Colonic mucosa (tissue), 4 donors: ENCODE measurements around the gene FBXO42. TPM values are rescaled to one million over a fixed set of nuclear protein-coding genes. Genes with fewer than 3 reads are reported as not detected.

Experiments
- DNase-seq: peaks from one replicate; pipeline ENCODE4 v3.0.0-alpha.2; 2020
- H3K27ac ChIP-seq: fragments of 200-600 bp; one replicate; pipeline ENCODE4 v1.8.0; 2021
- H3K27me3 ChIP-seq: fragments of 200-600 bp; one replicate; pipeline ENCODE4 v1.8.0; 2021
- H3K36me3 ChIP-seq: fragments of 200-600 bp; one replicate; pipeline ENCODE4 v1.8.0; 2021
- H3K4me1 ChIP-seq: fragments of 200-600 bp; one replicate; pipeline ENCODE4 v1.8.0; 2021; ENCODE audit warnings: mild to moderate bottlenecking
- H3K4me3 ChIP-seq: fragments of 200-600 bp; one replicate; pipeline ENCODE4 v1.8.0; 2021
- H3K9ac ChIP-seq, 2 donors: one replicate each; pipeline ENCODE4 v1.7.0; 2013; ENCODE audit warnings: control low read depth in 2 of 2, low read depth in 2 of 2, low read length in 2 of 2
- H3K9me3 ChIP-seq: fragments of 200-600 bp; one replicate; pipeline ENCODE4 v1.8.0; 2021
- intact Hi-C: fragments of 100-400 bp; cut with DNase I; formaldehyde crosslinking; loops from one replicate; pipeline ENCODE4 v1.14.1; 2022
- total RNA-seq, 2 donors: library from RNA; stranded (reverse); fragmentation: NEBNext Ultra II Directional in 1 of 2; extraction: Animal tissue kit (Norgen Biotek cat#: 25700) in 1 of 2; gene quantifications; one replicate each; pipeline ENCODE4 v1.2.1, GENCODE V29; 2021
- TF ChIP-seq, protein P1 (sequence below): fragments of 200-600 bp; IDR thresholded peaks from one replicate; pipeline ENCODE4 v1.8.0; 2022; ENCODE audit warnings: antibody characterized with exemption, mild to moderate bottlenecking
- donor health status: healthy.
- donor health status: DM: no; HTN: no; CAD: no.
- donor health status: DM: no; HTN: no; CAD: no.

FBXO42 gene
- total RNA-seq, 2 donors from 2014 or later, result 15.0 to 17.8 TPM

GRCh38 chr1:16237343-16237830 is 114.9 kb downstream of the FBXO42 start:
- peak overlapping the region; percentile 49 for H3K4me3 ChIP-seq
- no peaks in the 10 kb centered on the region for H3K9me3 ChIP-seq
- H3K9ac ChIP-seq, result peak overlapping the region; percentile 30 to 96
- H3K36me3 ChIP-seq, result no peaks in the 10 kb centered on the region
- H3K27ac ChIP-seq, result peak overlapping the region; percentile 68
- TF ChIP-seq, protein P1, sequence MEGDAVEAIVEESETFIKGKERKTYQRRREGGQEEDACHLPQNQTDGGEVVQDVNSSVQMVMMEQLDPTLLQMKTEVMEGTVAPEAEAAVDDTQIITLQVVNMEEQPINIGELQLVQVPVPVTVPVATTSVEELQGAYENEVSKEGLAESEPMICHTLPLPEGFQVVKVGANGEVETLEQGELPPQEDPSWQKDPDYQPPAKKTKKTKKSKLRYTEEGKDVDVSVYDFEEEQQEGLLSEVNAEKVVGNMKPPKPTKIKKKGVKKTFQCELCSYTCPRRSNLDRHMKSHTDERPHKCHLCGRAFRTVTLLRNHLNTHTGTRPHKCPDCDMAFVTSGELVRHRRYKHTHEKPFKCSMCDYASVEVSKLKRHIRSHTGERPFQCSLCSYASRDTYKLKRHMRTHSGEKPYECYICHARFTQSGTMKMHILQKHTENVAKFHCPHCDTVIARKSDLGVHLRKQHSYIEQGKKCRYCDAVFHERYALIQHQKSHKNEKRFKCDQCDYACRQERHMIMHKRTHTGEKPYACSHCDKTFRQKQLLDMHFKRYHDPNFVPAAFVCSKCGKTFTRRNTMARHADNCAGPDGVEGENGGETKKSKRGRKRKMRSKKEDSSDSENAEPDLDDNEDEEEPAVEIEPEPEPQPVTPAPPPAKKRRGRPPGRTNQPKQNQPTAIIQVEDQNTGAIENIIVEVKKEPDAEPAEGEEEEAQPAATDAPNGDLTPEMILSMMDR, result no peak
- H3K27me3 ChIP-seq, result no peaks in the 10 kb centered on the region
- H3K4me1 ChIP-seq, result peaks cover 11% of the 10 kb centered on the region
- no peak for DNase-seq
- intact Hi-C loops, result no loop called here

DNA sequence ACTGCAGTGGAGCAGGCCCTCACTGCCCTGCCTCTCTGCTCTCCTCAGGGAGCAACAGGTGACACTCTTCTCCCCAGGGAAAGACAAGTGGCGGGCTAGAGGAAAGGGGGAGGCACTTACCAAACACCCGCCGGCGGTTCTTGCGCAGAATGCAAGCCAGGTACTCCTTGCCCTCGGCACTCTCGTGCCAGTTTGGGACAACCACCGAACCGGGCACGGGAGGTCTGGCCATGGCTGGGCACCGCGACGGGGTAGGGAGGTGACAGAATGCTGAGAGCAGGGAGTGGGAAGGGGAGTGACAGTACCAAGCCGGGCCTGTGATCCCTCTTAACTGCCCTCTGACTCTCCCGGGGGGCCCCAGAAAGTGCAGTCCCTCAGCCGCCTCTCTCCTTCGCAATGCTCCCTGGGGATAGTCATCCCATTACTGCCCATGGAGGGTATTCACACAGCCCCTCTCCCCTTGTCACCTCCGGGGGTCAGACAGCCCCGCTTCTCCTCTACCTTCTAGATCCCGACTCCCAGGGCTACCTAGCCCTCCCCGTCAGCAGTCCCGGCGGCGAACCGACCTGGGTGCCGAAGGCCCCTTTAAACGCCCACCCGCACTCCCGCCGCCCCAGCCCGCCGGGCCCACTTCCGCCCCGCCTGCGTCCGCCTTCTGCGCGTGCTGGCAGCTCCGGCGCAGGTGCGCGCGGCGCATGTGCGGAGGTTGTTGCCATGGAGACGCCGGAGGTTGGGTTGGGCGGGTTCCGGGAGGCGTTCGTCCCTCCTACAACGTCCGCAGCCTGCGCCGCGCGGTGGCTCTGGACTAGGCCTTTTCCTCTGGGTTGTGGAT is 115.6 kb downstream of the FBXO42 start, which contains the start of gene CPLANE2:
CPLANE2 (minus strand) TSS at position 673 of the 832 bp plus-strand sequence; CDS start at position 232, 441 bp downstream.
- no peaks in the 10 kb centered on the region for H3K9me3 ChIP-seq
- H3K27ac ChIP-seq, result peak within 1 kb of the TSS; percentile 68
- no peaks in the 10 kb centered on the region for H3K27me3 ChIP-seq
- peak; percentile 97 for DNase-seq
- no peaks in the 10 kb centered on the region for H3K36me3 ChIP-seq
- H3K9ac ChIP-seq, result peak within 1 kb of the TSS; percentile 92 to 96
- peak within 1 kb of the TSS; percentile 49 for H3K4me3 ChIP-seq
- TF ChIP-seq, protein P1, result no peak
- intact Hi-C loops, result no loop called here
- peaks cover 11% of the 10 kb centered on the region for H3K4me1 ChIP-seq

GRCh38 chr1:16235944-16236510 is 116.3 kb downstream of the FBXO42 start:
- peak overlapping the region; percentile 68 for H3K27ac ChIP-seq
- no peaks in the 10 kb centered on the region for H3K27me3 ChIP-seq
- peaks cover 11% of the 10 kb centered on the region for H3K4me1 ChIP-seq
- peak; percentile 66 for DNase-seq
- intact Hi-C loops, result no loop called here
- H3K4me3 ChIP-seq, result peak overlapping the region; percentile 49
- no peaks in the 10 kb centered on the region for H3K36me3 ChIP-seq
- no peaks in the 10 kb centered on the region for H3K9me3 ChIP-seq
- TF ChIP-seq, protein P1, result no peak
- H3K9ac ChIP-seq, result peak overlapping the region; percentile 92 to 96

GRCh38 chr1:16235347-16235746 is 116.9 kb downstream of the FBXO42 start:
- Histone ChIP-seq H3K4me1 (peaks cover 11% of the 10 kb centered on the region), H3K27ac (no peak overlapping the region), H3K36me3 (no peaks in the 10 kb centered on the region), H3K27me3 (no peaks in the 10 kb centered on the region), H3K9ac (no peak overlapping the region), H3K4me3 (no peak overlapping the region), H3K9me3 (no peaks in the 10 kb centered on the region)
- TF ChIP-seq, protein P1, result no peak
- no peak for DNase-seq
- intact Hi-C loops, result no loop called here

DNA sequence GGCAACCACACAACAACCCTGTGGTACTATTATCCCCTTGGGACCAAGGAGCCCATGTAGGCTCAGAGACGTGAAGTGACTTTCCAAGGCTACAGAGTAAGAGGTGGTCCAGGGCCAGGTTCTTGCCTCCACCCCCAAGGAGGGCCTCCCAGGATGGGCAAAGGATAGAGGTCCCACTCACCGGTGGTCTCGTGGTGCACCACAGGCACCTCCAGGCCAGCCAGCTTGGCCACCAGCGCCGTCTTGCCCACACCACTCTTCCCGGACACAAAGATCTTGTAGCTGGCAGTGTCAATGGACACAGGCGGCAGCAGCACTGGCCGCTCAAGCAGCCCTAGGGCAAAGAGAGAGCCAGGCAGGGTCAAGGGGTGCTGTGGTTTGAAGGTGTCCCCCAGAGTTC is 118.8 kb downstream of the FBXO42 start:
- Histone ChIP-seq H3K4me3 (no peak overlapping the region), H3K27ac (no peak overlapping the region), H3K9me3 (no peaks in the 10 kb centered on the region), H3K4me1 (peaks cover 11% of the 10 kb centered on the region), H3K27me3 (no peaks in the 10 kb centered on the region), H3K9ac (no peak overlapping the region), H3K36me3 (no peaks in the 10 kb centered on the region)
- TF ChIP-seq, protein P1, result no peak
- no peak for DNase-seq
- intact Hi-C loops, result no loop called here
